ENCODE data around the gene TREM1.
"Not testable (repeated sequence)": the region's sequence is repeated elsewhere in the genome, so short reads cannot be mapped to it uniquely, and the experiment has no call there.

The TREM1 gene

GRCh38 chr6:41297248-41297647, 10.8 kb upstream of the TREM1 start:
- FAIRE-seq; DNase-seq (ENCODE audit: low spot score): not testable (repeated sequence)

GRCh38 chr6:41294214-41294872, 7.9 kb upstream of the TREM1 start:
- DNase-seq (ENCODE audit: low spot score), result no peak
- peak; percentile 87 for FAIRE-seq

GRCh38 chr6:41291717-41292116, 5.2 kb upstream of the TREM1 start:
- DNase-seq (ENCODE audit: low spot score) (no peak), FAIRE-seq (no peak)

- no peak for FAIRE-seq
- no peak for DNase-seq (ENCODE audit: low spot score)
Measured at GRCh38 chr6:41289815-41290214, 3.3 kb upstream of the TREM1 start.

GRCh38 chr6:41288754-41289129, 2.3 kb upstream of the TREM1 start:
- FAIRE-seq (no peak), DNase-seq (ENCODE audit: low spot score) (no peak)

GRCh38 chr6:41288030-41288753, 1.7 kb upstream of the TREM1 start:
- DNase-seq (ENCODE audit: low spot score), result no peak
- FAIRE-seq, result no peak

GRCh38 chr6:41284726-41285125, 1.8 kb downstream of the TREM1 start:
- FAIRE-seq (no peak), DNase-seq (ENCODE audit: low spot score) (no peak)

- DNase-seq (ENCODE audit: low spot score), result no peak
- no peak for FAIRE-seq
Measured at GRCh38 chr6:41283600-41283999, 2.9 kb downstream of the TREM1 start.

GRCh38 chr6:41280381-41281057, 6.0 kb downstream of the TREM1 start:
- no peak for DNase-seq (ENCODE audit: low spot score)
- FAIRE-seq, result no peak

- DNase-seq (ENCODE audit: low spot score) (peak; percentile 55), FAIRE-seq (no peak)
Measured at GRCh38 chr6:41278699-41279405, 7.6 kb downstream of the TREM1 start.

GRCh38 chr6:41277605-41278004, 8.9 kb downstream of the TREM1 start:
- DNase-seq (ENCODE audit: low spot score) (no peak), FAIRE-seq (no peak)

- FAIRE-seq, result no peak
Measured at GRCh38 chr6:41275489-41275888, 11.0 kb downstream of the TREM1 start.

GRCh38 chr6:41274256-41274655, 12.2 kb downstream of the TREM1 start:
- no peak for FAIRE-seq
- DNase-seq (ENCODE audit: low spot score), result no peak

More at GRCh38 chr6:41275489-41275888, 11.0 kb downstream of the TREM1 start:
- peak; percentile 1 for DNase-seq (ENCODE audit: low spot score)

GRCh38 chr6:41273714-41274113, 12.8 kb downstream of the TREM1 start:
- no peak for DNase-seq (ENCODE audit: low spot score)
- FAIRE-seq, result no peak

GRCh38 chr6:41272591-41273240, 13.8 kb downstream of the TREM1 start:
- DNase-seq (ENCODE audit: low spot score) (no peak), FAIRE-seq (no peak)

GRCh38 chr6:41271901-41272395, 14.5 kb downstream of the TREM1 start:
- FAIRE-seq (no peak), DNase-seq (ENCODE audit: low spot score) (no peak)

GRCh38 chr6:41269716-41270115, 16.8 kb downstream of the TREM1 start:
- FAIRE-seq (no peak), DNase-seq (ENCODE audit: low spot score) (no peak)

- no peak for FAIRE-seq
- DNase-seq (ENCODE audit: low spot score), result no peak
Measured at GRCh38 chr6:41269166-41269565, 17.3 kb downstream of the TREM1 start.

- DNase-seq (ENCODE audit: low spot score) (no peak), FAIRE-seq (no peak)
Measured at GRCh38 chr6:41268478-41268877, 18.0 kb downstream of the TREM1 start.

GRCh38 chr6:41266541-41266940, 19.9 kb downstream of the TREM1 start:
- no peak for FAIRE-seq
- no peak for DNase-seq (ENCODE audit: low spot score)

GRCh38 chr6:41263267-41263666, 23.2 kb downstream of the TREM1 start:
- no peak for FAIRE-seq

More at GRCh38 chr6:41263267-41263666, 23.2 kb downstream of the TREM1 start:
- no peak for DNase-seq (ENCODE audit: low spot score)
